SW 1271 (cell line): ENCODE data around the gene ASZ1.

Experiments
- DNase-seq, 2 experiments: peaks; one replicate each; lab custom pipeline; 2025; lab: John Stamatoyannopoulos, UW

The ASZ1 gene

DNA sequence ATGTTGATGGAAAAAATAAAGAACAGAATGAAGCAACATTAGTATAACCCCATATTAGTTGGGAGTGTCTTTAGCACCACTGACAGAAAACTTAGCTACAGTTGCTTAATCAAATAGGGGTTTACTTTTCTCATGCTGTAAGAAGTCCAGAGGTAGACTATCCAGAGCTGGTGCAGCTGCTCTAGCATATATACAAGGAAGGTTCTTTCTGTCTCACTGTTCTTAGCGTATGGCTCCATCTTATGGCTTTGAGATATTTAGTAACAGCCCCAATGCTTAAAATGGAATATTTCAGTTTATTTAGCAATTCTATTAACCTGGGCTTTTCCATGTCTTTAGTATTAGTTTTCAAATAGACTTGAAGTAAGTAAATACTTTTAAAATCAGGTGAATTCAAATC, 89.3 kb downstream of the ASZ1 start:
- DNase-seq: no peak

GRCh38 chr7:117333168-117333567, 94.1 kb downstream of the ASZ1 start:
- no peak for DNase-seq

DNA sequence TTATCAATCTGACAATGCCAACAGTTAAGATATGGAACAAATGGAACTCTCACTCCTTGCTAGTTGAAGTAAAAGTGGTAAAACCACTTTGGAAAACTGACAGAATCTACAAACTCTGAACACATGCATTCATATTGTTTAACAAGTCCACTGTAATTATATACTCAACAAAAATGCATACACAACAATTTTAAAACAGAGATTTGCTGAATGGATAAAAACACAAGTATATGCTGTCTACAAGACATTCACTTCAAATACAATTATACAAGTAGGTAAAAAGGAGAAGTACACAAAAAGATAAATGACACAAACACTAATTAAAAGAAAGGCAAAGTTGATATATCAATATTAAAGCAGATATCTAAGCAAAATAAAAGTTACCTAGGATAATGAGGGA, 95.3 kb downstream of the ASZ1 start:
- DNase-seq: no peak

- no peak for DNase-seq
Observed at GRCh38 chr7:117325836-117326235, 101.5 kb downstream of the ASZ1 start.

DNA sequence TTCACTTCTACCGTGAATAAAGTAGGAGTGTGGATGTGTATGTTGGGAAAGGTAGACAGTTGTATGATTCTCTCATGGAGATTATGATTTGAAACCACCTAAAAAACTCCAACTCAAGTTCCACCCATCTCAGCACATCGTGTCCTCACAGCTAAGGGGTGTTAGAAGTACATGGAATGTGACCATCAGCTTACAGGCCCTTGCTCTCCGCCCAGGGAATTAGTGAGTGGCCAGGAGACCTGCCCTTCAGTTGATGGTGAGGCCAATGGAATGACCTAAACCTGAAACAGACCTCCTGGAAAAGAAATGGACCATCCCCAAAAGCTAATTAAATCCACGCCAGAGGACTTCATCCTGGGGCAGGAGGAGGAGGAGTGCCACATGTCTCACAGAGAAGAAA, 102.3 kb downstream of the ASZ1 start:
- no peak for DNase-seq

DNA sequence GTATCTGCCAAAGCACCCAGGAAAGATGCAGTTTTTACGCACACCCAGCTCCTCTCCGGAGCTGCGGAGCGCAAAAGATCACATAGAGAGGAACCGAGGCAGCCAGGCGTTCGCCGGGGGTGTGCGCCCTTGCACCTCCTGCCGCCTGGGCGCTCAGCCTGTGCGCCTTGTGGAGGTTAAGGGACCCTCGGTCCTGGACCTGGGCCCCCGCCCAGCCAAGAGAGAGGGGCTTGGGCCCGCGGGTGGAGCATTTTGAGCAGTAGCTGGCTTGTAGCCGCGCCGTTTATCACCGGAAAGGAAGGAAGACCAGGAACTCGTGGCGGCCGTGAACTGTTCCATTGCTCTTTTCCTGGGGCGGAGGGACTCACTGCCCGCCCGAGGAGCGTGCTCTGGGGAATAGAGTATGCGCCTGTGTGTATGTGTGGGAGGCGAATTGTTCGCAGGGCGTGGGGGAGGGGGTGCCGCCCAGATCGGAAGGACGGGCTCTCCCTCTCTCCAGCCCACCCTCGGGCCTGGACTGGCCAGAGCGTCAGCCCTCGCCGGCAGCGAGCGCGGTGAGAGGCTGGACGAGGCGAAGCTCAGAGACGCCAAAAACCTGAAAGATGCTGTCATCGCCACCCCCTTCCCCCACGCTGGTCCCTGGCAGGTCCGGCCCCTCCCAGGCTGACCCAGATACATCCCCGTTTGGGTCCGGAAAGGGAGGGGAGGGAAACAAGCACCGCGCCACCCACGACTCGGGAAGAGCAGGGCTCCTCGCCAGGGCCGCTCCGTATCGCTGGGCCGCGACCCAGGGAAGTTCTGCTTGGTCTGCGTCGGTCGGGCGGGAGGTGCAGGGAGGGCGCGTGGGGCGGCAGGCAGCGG, 103.2 kb downstream of the ASZ1 start:
- DNase-seq: no peak

- DNase-seq: no peak
Observed at GRCh38 chr7:117323305-117323850, 103.9 kb downstream of the ASZ1 start.

DNA sequence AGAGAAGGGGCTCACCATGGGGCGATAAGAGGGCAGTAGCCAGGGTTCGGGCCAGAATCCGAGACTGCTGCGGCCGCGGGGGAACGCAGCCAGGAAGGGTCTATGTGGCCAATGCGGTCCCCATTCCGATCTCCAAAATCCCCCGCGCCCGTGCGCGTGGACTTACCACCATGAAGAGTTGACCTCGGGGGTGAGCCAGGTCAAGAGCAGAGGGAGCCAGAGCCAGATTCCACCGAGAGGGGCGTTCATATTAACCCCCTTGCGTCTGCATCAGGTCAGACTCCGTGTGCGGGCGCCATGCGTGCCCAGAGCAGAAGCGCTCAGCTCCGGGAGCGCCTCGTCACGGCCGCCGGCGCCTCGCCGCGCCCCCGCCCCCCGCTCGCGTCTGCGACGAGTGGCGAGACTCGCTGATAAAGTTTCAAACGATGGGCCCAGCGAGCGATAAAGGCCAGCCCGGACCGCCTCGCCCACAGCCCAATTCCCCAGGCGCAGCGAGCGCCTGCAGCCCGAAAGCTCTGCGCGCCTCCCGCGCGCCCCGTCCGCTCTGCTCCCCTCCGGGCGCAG, 104.5 kb downstream of the ASZ1 start, which contains the start of gene WNT2:
Gene WNT2, minus strand, starts transcription at position 318 of the 564 bp plus-strand sequence. Its CDS starts 69 bp downstream, at position 249.
- no peak for DNase-seq

- no peak for DNase-seq
Observed at GRCh38 chr7:117320523-117320922, 106.8 kb downstream of the ASZ1 start.

DNA sequence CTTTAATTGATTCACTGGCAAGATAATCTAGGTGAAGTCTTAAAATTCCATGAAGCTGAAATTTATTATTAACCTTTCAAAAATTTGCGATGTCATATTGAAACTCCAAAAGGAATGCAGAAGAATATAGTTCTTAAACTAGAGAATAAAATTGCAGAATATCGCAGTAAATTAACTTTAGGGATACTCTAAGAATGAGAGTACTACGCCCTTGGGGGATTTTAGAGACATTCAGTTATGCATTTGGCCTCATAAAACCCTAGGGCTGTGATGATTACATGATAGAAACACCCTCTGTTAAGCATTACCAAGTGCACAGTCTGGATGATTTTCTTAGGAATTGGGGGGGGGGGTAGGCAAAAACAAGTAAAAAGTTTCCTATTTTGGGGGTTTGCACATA, 108.1 kb downstream of the ASZ1 start:
- DNase-seq: no peak

- no peak for DNase-seq
Observed at GRCh38 chr7:117313582-117313981, 113.7 kb downstream of the ASZ1 start.
